Globus pallidus (tissue), 1 donor: ENCODE results near the gene OR51B6.
"Not testable (repeated sequence)": the region's sequence is repeated elsewhere in the genome, so short reads cannot be mapped to it uniquely, and the experiment has no call there.

Experiments
- DNase-seq: peaks from one replicate; pipeline ENCODE4 v3.0.0-alpha.2; 2015; ENCODE audit warnings: low spot score

OR51B6 gene

GRCh38 chr11:5351208-5351607 is at the start of gene OR51B6:
TSS of gene OR51B6 (plus strand) at chr11:5351508. CDS start at chr11:5351508, 0 bp downstream.
- no peak for DNase-seq

- DNase-seq = no peak
These were observed 49.5 kb upstream of the OR51B6 start, which contains the start of gene OR51B4 for GRCh38 chr11:5301846-5302245. TSS of gene OR51B4 (minus strand) at chr11:5301946. CDS start at chr11:5301946, 0 bp downstream.

- no peak for DNase-seq
These were observed 47.7 kb upstream of the OR51B6 start for GRCh38 chr11:5303626-5304025.

- no peak for DNase-seq
These were observed 47.3 kb upstream of the OR51B6 start for GRCh38 chr11:5304046-5304445.

GRCh38 chr11:5307256-5308019 is 43.9 kb upstream of the OR51B6 start:
- no peak for DNase-seq

- no peak for DNase-seq
These were observed 40.9 kb upstream of the OR51B6 start for GRCh38 chr11:5310423-5310822.

GRCh38 chr11:5313326-5314023 is 37.8 kb upstream of the OR51B6 start:
- not testable (repeated sequence) for DNase-seq

- DNase-seq = no peak
These were observed 34.0 kb upstream of the OR51B6 start for GRCh38 chr11:5317292-5317691.

- DNase-seq = no peak
These were observed 27.1 kb upstream of the OR51B6 start, which contains the start of gene OR51B2 for GRCh38 chr11:5324197-5324596. TSS of gene OR51B2 (minus strand) at chr11:5324297. CDS start at chr11:5324297, 0 bp downstream.

GRCh38 chr11:5335170-5335569 is 16.1 kb upstream of the OR51B6 start:
- DNase-seq = no peak

- no peak for DNase-seq
These were observed 15.0 kb upstream of the OR51B6 start for GRCh38 chr11:5336331-5336730.

GRCh38 chr11:5337253-5337652 is 14.1 kb upstream of the OR51B6 start:
- DNase-seq = not testable (repeated sequence)

GRCh38 chr11:5339771-5340322 is 11.5 kb upstream of the OR51B6 start:
- DNase-seq = no peak

- DNase-seq = no peak
These were observed 7.6 kb upstream of the OR51B6 start, which contains the start of gene OR51B5 for GRCh38 chr11:5343474-5344335. TSS of gene OR51B5 (minus strand) at chr11:5343524. CDS start at chr11:5343524, 0 bp downstream.

GRCh38 chr11:5345831-5346230 is 5.5 kb upstream of the OR51B6 start:
- no peak for DNase-seq

GRCh38 chr11:5348551-5349194 is 2.6 kb upstream of the OR51B6 start:
- no peak for DNase-seq

- DNase-seq = no peak
These were observed 1.8 kb upstream of the OR51B6 start for GRCh38 chr11:5349550-5349949.

GRCh38 chr11:5356031-5356430 is 4.7 kb downstream of the OR51B6 start:
- not testable (repeated sequence) for DNase-seq

- no peak for DNase-seq
These were observed 10.8 kb downstream of the OR51B6 start for GRCh38 chr11:5362017-5362625.

GRCh38 chr11:5363679-5364078 is 12.4 kb downstream of the OR51B6 start:
- DNase-seq = no peak

- no peak for DNase-seq
These were observed 12.9 kb downstream of the OR51B6 start for GRCh38 chr11:5364214-5364613.
